Omental fat pad (tissue), 4 donors: ENCODE data around the gene ZNF467. TPM values are rescaled to one million over a fixed set of nuclear protein-coding genes. Genes with fewer than 3 reads are reported as not detected.

Experiments
- ATAC-seq: fragments of 150-250 bp; one replicate; pipeline ENCODE4 v1.9.1; 2016; ENCODE audit warnings: mild to moderate bottlenecking, moderate library complexity; ENCODE audit not compliant: low FRiP score
- DNase-seq: peaks from one replicate; pipeline ENCODE4 v3.0.0-alpha.2; 2019; ENCODE audit warnings: low spot score
- CTCF ChIP-seq, 3 donors: fragments of 450-650 bp; IDR thresholded peaks; one replicate each; pipeline ENCODE4 v1.5.1; 2016 to 2017; ENCODE audit warnings: antibody characterized with exemption in 3 of 3, mild to moderate bottlenecking in 3 of 3, moderate library complexity in 2 of 3
- total RNA-seq, 4 donors: library from RNA; depleted of rRNA; stranded (reverse); fragments of >200 nt; gene quantifications; one replicate each; pipeline ENCODE4 v1.1.0, GENCODE V29; 2016

Gene ZNF467
- total RNA-seq, 4 donors from 2014 or later, result 4.2 to 15.8 (median 7.0) TPM

DNA sequence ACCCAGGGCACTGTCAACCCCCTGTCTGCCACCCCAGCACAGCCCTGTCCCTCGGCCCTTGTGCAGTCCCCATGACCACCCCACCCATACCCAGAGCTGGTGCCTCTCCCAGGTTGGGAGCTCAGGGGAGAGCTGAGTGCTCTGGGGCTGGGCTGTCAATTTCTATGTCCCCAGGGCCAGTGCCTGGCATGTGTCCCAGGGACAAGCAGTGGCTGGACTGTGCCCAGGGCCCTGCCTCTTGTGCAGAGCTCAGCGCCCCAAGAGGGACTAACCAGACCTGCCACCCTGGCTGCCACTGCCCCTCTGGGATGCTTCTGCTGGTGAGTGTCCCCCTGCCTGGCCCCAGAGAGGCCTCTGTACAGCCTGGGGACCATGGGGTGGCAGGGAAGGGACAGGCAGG is 35.8 kb upstream of the ZNF467 start:
- ATAC-seq (no peak), DNase-seq (no peak)
- no peak for TF ChIP-seq CTCF (IDR thresholded peaks at IDR 0.05)

DNA sequence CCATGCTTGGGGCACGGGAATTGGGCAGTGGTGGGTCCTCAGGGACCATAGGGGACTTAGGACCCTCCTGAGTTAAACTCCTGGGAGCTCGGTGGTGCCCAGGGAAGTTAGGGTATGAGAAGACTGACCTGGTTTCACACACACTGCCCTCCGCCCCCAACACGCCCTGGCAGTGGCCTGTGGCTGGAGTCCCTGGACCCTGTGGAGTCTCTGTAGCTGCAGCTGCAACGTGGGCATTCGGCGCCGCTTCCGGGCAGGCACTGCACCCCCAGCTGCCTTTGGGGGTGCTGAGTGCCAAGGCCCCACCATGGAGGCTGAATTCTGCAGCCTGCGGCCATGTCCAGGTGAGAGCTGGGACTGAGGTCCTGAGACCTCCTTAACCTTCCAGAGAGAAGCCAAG is 34.9 kb upstream of the ZNF467 start:
- ATAC-seq, result no peak
- TF ChIP-seq CTCF (IDR thresholded peaks at IDR 0.05), result no peak
- no peak for DNase-seq

DNA sequence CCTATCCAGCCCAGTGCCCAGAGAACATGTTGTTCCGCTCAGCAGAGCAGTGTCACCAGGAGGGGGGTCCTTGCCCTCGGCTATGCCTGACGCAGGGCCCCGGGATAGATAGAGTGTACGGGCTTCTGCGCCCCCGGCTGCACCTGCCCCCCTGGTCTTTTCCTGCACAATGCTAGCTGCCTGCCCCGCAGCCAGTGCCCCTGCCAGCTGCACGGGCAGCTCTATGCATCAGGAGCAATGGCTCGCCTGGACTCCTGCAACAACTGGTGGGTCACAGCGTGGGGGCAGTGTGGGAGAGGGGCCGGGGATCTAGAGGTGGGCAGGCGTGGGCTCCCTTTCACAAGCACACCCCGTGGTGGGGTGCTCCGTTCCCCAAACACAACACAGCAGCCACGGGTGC is 33.3 kb upstream of the ZNF467 start:
- TF ChIP-seq CTCF (IDR thresholded peaks at IDR 0.05), result no peak
- DNase-seq (no peak), ATAC-seq (no peak)

DNA sequence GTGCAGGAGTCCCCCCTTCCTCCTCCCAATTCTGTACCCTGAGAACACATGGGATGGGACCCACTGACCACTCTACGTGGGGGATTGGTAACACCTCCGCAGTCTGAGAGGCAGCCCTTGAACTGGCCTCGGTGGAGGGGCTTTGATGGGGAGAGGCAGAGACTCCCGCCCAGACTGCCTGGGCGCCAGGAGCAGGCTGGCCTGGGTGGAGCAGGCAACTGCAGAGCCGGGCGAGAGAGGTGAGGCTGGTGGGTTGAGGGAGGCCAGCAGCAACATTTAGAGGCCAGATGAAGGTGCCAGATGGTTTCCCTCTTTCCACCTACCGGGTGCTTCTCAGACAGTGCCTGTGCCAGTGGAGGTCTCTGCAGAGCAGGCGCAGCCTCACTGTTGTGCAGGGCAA is 30.7 kb upstream of the ZNF467 start:
- no peak for ATAC-seq
- TF ChIP-seq CTCF (IDR thresholded peaks at IDR 0.05), result no peak
- DNase-seq, result no peak

DNA sequence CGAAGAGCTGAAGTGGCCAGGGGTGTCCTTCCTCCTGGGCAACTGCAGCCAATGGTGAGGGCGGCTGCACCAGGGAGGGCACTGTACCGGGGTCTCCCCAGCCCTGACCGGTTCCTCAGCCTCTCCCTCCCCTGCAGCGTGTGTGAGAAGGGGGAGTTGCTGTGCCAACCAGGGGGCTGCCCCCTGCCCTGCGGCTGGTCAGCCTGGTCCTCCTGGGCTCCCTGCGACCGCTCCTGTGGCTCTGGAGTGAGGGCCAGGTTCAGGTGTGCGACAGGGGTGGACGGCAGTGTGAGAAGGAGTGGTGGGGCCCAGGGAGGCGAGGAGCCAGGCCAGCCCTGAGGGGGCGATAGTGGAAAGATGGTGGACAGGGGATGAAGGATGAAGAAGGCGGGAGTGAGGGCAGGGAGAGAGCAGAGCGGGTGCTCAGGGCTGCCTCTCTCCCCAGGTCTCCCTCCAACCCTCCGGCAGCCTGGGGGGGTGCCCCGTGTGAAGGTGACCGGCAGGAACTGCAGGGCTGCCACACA is 30.2 kb upstream of the ZNF467 start:
- ATAC-seq, result no peak
- DNase-seq, result no peak
- no peak for TF ChIP-seq CTCF (IDR thresholded peaks at IDR 0.05)

DNA sequence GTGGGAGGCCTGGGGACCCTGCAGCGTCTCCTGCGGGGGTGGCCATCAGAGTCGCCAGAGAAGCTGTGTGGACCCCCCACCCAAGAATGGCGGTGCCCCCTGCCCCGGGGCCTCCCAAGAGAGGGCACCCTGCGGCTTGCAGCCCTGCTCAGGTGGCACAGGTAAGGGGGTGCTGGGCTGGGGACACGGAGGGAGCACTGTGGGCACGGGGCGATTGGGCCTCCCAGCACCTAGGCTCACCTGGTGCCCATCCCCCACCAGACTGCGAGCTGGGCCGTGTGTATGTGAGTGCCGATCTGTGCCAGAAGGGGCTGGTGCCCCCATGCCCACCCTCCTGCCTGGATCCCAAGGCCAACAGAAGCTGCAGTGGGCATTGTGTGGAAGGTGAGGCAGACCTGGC is 29.6 kb upstream of the ZNF467 start:
- DNase-seq (no peak), ATAC-seq (no peak)
- TF ChIP-seq CTCF (IDR thresholded peaks at IDR 0.05), result no peak

DNA sequence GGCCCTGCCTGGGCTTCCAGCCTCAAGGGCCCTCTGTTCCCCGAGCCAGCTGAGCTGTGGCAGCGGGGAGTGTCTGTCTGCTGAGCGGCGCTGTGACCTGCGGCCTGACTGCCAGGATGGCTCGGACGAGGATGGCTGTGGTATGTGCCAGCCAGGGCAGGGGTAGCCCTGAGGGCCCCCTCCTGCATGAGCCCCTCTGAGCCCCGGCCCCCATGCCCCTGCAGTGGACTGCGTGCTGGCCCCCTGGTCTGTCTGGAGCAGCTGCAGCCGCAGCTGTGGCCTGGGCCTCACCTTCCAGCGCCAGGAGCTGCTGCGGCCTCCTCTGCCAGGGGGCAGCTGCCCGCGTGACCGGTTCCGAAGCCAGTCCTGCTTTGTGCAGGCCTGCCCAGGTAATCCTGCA is 28.4 kb upstream of the ZNF467 start:
- no peak for TF ChIP-seq CTCF (IDR thresholded peaks at IDR 0.05)
- ATAC-seq (no peak), DNase-seq (no peak)
